Neural cell (in vitro differentiated cells): ENCODE measurements around the gene NDST4.

Experiments
- EP300 ChIP-seq: fragments of 450-650 bp; conservative IDR thresholded peaks from 2 replicates; pipeline ENCODE4 v1.6.1; 2014; ENCODE audit warnings: antibody characterized with exemption, mild to moderate bottlenecking, moderate library complexity; ENCODE audit not compliant: poor library complexity, severe bottlenecking
- EZH2 ChIP-seq: fragments of 200-600, 300-800 bp; shearing (Covaris generic), sonication (generic); IDR thresholded peaks from 2 replicates; pipeline ENCODE4 v1.6.1; 2014; ENCODE audit warnings: antibody characterized with exemption, low read length, borderline replicate concordance, mild to moderate bottlenecking; ENCODE audit not compliant: insufficient read depth, poor library complexity, severe bottlenecking
- POLR2AphosphoS5 ChIP-seq: IDR thresholded peaks from 2 replicates; pipeline ENCODE4 v1.6.1; 2012
- RAD21 ChIP-seq: fragments of 450-650 bp; conservative IDR thresholded peaks from 2 replicates; pipeline ENCODE4 v1.6.1; 2014; ENCODE audit warnings: antibody characterized with exemption, mild to moderate bottlenecking, moderate library complexity
- SMC3 ChIP-seq: fragments of 450-650 bp; conservative IDR thresholded peaks from 2 replicates; pipeline ENCODE4 v1.6.1; 2014; ENCODE audit warnings: antibody characterized with exemption, mild to moderate bottlenecking, moderate library complexity; ENCODE audit not compliant: poor library complexity
- TF ChIP-seq, protein P1 (sequence below): fragments of 450-650 bp; IDR thresholded peaks from 2 replicates; pipeline ENCODE4 v1.5.1; 2014; ENCODE audit warnings: antibody characterized with exemption, mild to moderate bottlenecking, moderate library complexity; ENCODE audit not compliant: poor library complexity, severe bottlenecking

DNA sequence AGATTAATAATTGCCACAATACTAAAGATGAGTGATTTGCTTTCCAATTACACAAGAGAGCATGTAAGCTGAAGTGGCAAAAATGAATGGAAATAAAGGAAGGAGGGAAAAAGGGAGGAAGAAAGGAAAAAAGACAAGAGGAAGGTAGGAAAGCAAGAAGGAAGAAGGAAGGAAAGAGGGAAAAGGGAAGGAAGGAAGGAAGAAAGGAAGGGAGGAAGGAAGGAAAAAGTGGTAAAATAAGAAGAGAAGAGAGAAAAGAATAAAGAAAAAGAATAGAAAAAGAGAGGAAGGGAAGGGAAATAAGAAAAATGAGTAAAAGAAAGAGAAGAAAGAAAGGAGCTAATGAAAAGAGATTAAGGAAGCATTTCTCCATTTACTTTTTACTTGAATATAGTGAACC is 4.6 kb downstream of the NDST4 start:
- TF ChIP-seq, protein P1, sequence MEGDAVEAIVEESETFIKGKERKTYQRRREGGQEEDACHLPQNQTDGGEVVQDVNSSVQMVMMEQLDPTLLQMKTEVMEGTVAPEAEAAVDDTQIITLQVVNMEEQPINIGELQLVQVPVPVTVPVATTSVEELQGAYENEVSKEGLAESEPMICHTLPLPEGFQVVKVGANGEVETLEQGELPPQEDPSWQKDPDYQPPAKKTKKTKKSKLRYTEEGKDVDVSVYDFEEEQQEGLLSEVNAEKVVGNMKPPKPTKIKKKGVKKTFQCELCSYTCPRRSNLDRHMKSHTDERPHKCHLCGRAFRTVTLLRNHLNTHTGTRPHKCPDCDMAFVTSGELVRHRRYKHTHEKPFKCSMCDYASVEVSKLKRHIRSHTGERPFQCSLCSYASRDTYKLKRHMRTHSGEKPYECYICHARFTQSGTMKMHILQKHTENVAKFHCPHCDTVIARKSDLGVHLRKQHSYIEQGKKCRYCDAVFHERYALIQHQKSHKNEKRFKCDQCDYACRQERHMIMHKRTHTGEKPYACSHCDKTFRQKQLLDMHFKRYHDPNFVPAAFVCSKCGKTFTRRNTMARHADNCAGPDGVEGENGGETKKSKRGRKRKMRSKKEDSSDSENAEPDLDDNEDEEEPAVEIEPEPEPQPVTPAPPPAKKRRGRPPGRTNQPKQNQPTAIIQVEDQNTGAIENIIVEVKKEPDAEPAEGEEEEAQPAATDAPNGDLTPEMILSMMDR: no peak
- TF ChIP-seq EZH2: no peak
- TF ChIP-seq POLR2AphosphoS5: no peak
- no peak for TF ChIP-seq SMC3
- no peak for TF ChIP-seq EP300
- TF ChIP-seq RAD21: no peak
